ENCODE data around the gene PTGER3. TPM values are rescaled to one million over a fixed set of nuclear protein-coding genes. Genes with fewer than 3 reads are reported as not detected.
A peak's percentile ranks its signal among the peaks of the same experiment; 100 is the strongest.

The PTGER3 gene
- total and polyA plus RNA-seq, 4 experiments from 2014 or later: 0.20 TPM; not detected in 3

DNA sequence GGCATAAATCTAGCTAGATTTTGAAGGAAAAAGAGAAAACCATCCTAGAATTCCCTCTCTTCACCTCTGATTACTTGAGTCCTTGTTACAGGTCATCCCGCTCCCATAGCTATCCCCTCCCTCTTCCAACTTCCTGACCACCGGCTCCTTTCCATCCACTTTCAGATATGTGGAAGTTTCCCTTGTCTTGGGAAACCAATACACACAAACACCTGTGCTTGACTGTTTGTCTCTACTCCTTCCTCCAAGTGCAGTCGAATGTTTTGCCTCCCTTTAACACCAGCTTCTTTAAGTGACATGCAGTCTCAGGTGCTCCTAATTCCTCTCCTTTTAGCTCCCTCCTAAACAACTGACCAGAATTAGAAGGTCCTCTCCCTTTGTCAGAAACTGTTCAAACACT lies 70.0 kb downstream of the PTGER3 start:
- peaks cover 0 to 3% (median 0%) of the 10 kb centered on the region in 8 donors for H3K9me3 Mint-ChIP-seq
- no peaks in the 10 kb centered on the region for H3K36me3 Mint-ChIP-seq
- Histone ChIP-seq H3K4me1 (ENCODE audit: insufficient read depth, low read length) (no peaks in the 10 kb centered on the region), H3K27me3 (ENCODE audit: insufficient read depth, low read length) (no peaks in the 10 kb centered on the region), H3K9me3 (ENCODE audit: control insufficient read depth in 1 of 2, low read length in 2 of 2) (no peaks in the 10 kb centered on the region), H3K27ac (ENCODE audit: low read depth, low read length) (no peak overlapping the region), H3K4me3 (ENCODE audit: low read length in 2 of 2) (no peak overlapping the region), H3K36me3 (ENCODE audit: insufficient read depth, low read length) (no peaks in the 10 kb centered on the region)
- no peaks in the 10 kb centered on the region for H3K4me1 Mint-ChIP-seq
- peaks cover 6 to 12% of the 10 kb centered on the region in 2 donors for H3K27me3 Mint-ChIP-seq
- no peak overlapping the region for H3K4me3 Mint-ChIP-seq
- no peak for DNase-seq
- intact Hi-C loops (cut with micrococcal nuclease): no loop called here
- POLR2A ChIA-PET (ENCODE audit: partially characterized antibody): no interaction called here
- peak overlapping the region in 1 of 7 donors; percentile 88 for H3K27ac Mint-ChIP-seq
- CTCF ChIA-PET (ENCODE audit: partially characterized antibody): no interaction called here

DNA sequence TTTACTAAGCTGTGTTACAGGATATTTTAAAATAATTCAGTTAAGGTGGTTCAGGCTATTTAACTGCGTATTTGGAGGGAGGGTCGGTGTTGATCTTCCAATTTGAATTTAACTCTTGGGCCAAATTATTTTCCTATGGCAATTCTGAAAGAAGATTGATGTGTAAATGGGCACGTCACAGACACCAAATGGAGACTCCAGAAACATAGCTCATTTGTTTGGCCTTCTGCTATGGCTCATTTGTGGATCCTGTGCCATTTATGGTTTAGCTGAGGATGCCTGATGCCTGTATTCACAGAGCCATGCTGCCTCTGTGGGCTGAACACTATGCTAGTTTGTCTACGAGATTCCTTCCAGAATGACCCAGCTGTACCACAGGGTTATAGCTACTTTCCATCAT lies 70.6 kb downstream of the PTGER3 start:
- CTCF ChIA-PET (ENCODE audit: partially characterized antibody): no interaction called here
- H3K9me3 Mint-ChIP-seq: peaks cover 0 to 3% (median 0%) of the 10 kb centered on the region in 8 donors

DNA sequence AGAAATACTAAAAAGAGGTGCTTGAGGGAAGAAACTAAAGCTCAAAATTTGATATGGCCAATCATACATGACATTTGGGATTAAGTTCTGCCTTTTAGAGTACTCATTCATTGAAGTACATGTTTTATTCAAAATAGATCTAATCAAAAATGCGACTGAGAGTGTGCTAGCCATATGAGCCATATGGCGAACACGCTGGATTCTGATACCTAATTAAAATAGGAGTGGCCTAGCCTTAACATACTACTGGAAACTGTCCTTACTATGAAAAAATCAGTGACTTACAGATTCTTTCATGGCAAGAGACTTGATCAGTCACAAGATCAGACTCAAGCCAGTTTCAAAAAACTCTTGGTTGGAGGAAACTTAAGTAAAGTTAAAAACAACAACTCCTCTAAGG lies 73.9 kb downstream of the PTGER3 start:
- H3K4me3 ChIP-seq (ENCODE audit: low read length in 2 of 2): no peak overlapping the region

More for the DNA sequence above, 70.6 kb downstream of the PTGER3 start:
- H3K27ac ChIP-seq (ENCODE audit: low read depth, low read length): no peak overlapping the region
- POLR2A ChIA-PET (ENCODE audit: partially characterized antibody): no interaction called here
- H3K9me3 ChIP-seq (ENCODE audit: control insufficient read depth in 1 of 2, low read length in 2 of 2): no peaks in the 10 kb centered on the region
- Mint-ChIP-seq H3K36me3 (no peaks in the 10 kb centered on the region), H3K4me1 (no peaks in the 10 kb centered on the region), H3K27me3 (peaks cover 5 to 11% of the 10 kb centered on the region in 2 donors), H3K4me3 (no peak overlapping the region), H3K27ac (no peak overlapping the region)
- no peaks in the 10 kb centered on the region for H3K4me1 ChIP-seq (ENCODE audit: insufficient read depth, low read length)
- intact Hi-C loops (cut with micrococcal nuclease): no loop called here
- no peaks in the 10 kb centered on the region for H3K36me3 ChIP-seq (ENCODE audit: insufficient read depth, low read length)
- H3K4me3 ChIP-seq (ENCODE audit: low read length in 2 of 2): no peak overlapping the region
- DNase-seq: no peak
- H3K27me3 ChIP-seq (ENCODE audit: insufficient read depth, low read length): no peaks in the 10 kb centered on the region

DNA sequence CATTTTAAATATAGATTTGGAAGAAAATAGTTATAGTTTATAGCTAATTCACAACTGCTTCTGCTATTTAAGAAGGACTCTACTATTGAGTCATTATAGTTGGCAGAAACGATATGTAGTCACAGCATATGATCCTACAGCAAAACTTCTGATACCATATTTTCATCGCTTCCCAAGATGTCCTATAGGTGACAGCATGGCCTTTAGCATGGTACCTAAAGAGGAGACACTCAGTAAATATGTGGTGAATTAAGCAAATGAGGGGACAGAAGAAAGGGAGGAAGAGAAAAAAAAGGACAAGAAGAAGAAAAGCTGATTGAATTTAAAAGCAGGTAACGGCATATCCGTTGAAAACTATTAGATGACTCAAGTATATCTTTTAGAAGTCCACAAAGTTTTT lies 77.2 kb downstream of the PTGER3 start:
- Mint-ChIP-seq H3K4me1 (no peaks in the 10 kb centered on the region), H3K27ac (no peak overlapping the region), H3K36me3 (no peaks in the 10 kb centered on the region), H3K9me3 (peaks cover 0 to 5% (median 0%) of the 10 kb centered on the region in 8 donors), H3K27me3 (peaks cover 1 to 4% of the 10 kb centered on the region in 2 donors), H3K4me3 (no peak overlapping the region)
- no peaks in the 10 kb centered on the region for H3K9me3 ChIP-seq (ENCODE audit: control insufficient read depth in 1 of 2, low read length in 2 of 2)
- no peaks in the 10 kb centered on the region for H3K4me1 ChIP-seq (ENCODE audit: insufficient read depth, low read length)
- DNase-seq: no peak
- intact Hi-C loops (cut with micrococcal nuclease): no loop called here
- ChIA-PET CTCF (ENCODE audit: partially characterized antibody) (interaction anchor here (1.0 kb wide), 1 partner anchor 12 kb away, joined by 3 read pairs; no protein-coding TSS in a partner anchor), POLR2A (ENCODE audit: partially characterized antibody) (no interaction called here)
- H3K27me3 ChIP-seq (ENCODE audit: insufficient read depth, low read length): no peaks in the 10 kb centered on the region
- no peaks in the 10 kb centered on the region for H3K36me3 ChIP-seq (ENCODE audit: insufficient read depth, low read length)
- no peak overlapping the region for H3K4me3 ChIP-seq (ENCODE audit: low read length in 2 of 2)
- H3K27ac ChIP-seq (ENCODE audit: low read depth, low read length): no peak overlapping the region

More for the DNA sequence above, 73.9 kb downstream of the PTGER3 start:
- Mint-ChIP-seq H3K27me3 (peaks cover 2 to 8% of the 10 kb centered on the region in 2 donors), H3K4me3 (no peak overlapping the region), H3K4me1 (no peaks in the 10 kb centered on the region), H3K27ac (no peak overlapping the region), H3K9me3 (peaks cover 0 to 3% (median 0%) of the 10 kb centered on the region in 8 donors), H3K36me3 (no peaks in the 10 kb centered on the region)
- DNase-seq: no peak
- Histone ChIP-seq H3K4me1 (ENCODE audit: insufficient read depth, low read length) (no peaks in the 10 kb centered on the region), H3K36me3 (ENCODE audit: insufficient read depth, low read length) (no peaks in the 10 kb centered on the region), H3K27ac (ENCODE audit: low read depth, low read length) (no peak overlapping the region), H3K27me3 (ENCODE audit: insufficient read depth, low read length) (no peaks in the 10 kb centered on the region), H3K9me3 (ENCODE audit: control insufficient read depth in 1 of 2, low read length in 2 of 2) (no peaks in the 10 kb centered on the region)
- POLR2A ChIA-PET (ENCODE audit: partially characterized antibody): no interaction called here
- CTCF ChIA-PET (ENCODE audit: partially characterized antibody): no interaction called here
- intact Hi-C loops (cut with micrococcal nuclease): no loop called here

DNA sequence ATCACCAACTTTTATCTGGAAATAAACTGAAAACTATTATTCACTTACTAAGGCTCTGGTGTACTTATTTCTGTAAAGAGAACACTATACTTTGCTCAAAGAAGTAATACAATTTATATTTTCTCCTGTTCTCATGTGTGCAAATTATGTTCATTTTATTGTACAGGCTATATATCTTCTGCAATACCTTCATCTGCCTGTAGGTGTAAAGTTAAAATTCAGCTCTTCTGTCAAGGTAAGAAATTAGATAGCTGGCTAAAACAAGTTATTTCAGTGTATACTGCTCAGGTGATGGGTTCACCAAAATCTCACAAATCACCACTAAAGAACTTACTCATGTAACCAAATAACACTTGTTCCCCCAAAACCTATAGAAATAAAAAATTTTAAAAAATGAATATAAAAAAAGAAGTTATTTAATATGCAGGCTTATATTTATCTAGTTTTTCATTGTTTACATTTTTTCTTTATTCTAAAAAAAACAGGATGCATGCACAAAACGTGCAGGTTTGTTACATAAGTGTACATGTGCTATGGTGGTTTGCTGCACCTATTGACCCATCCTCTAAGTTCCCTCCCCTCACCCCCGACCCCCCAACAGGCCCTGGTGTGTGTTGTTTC lies 81.5 kb downstream of the PTGER3 start:
- POLR2A ChIA-PET (ENCODE audit: partially characterized antibody): no interaction called here

DNA sequence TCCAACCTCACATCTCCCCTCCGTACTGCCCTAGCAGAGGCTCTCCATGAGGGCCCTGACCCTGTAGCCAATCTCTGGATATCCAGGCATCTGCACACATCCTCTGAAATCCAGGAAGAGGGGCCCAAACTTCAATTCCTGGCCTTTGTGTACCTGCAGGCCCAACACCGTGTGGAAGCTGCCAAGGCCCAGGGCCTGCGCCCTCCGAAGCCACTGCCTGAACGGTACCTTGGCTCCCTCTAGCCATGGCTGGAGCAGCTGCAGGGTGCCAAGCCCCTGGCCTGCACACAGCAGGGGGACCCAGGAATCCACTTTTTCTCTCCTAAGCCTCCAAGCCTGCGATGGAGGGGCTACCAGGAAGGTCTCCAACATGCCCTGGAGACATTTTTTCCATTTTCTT lies 84.2 kb downstream of the PTGER3 start:
- Mint-ChIP-seq H3K27ac (no peak overlapping the region), H3K9me3 (peaks cover 0 to 6% (median 2%) of the 10 kb centered on the region in 8 donors), H3K4me3 (no peak overlapping the region), H3K4me1 (no peaks in the 10 kb centered on the region), H3K36me3 (no peaks in the 10 kb centered on the region), H3K27me3 (peaks cover 6 to 9% of the 10 kb centered on the region in 2 donors)
- CTCF ChIA-PET (ENCODE audit: partially characterized antibody): no interaction called here
- intact Hi-C loops (cut with micrococcal nuclease): no loop called here
- no peak for DNase-seq
- H3K4me1 ChIP-seq (ENCODE audit: insufficient read depth, low read length): no peaks in the 10 kb centered on the region
- H3K9me3 ChIP-seq (ENCODE audit: control insufficient read depth in 1 of 2, low read length in 2 of 2): no peaks in the 10 kb centered on the region
- H3K36me3 ChIP-seq (ENCODE audit: insufficient read depth, low read length): no peaks in the 10 kb centered on the region
- no peak overlapping the region for H3K4me3 ChIP-seq (ENCODE audit: low read length in 2 of 2)
- H3K27me3 ChIP-seq (ENCODE audit: insufficient read depth, low read length): no peaks in the 10 kb centered on the region
- POLR2A ChIA-PET (ENCODE audit: partially characterized antibody): no interaction called here
- H3K27ac ChIP-seq (ENCODE audit: low read depth, low read length): no peak overlapping the region

More for the DNA sequence above, 81.5 kb downstream of the PTGER3 start:
- Mint-ChIP-seq H3K4me1 (no peaks in the 10 kb centered on the region), H3K27ac (no peak overlapping the region), H3K9me3 (peaks cover 0 to 5% (median under 1%) of the 10 kb centered on the region in 8 donors), H3K27me3 (peaks cover 6 to 9% of the 10 kb centered on the region in 2 donors), H3K4me3 (no peak overlapping the region), H3K36me3 (no peaks in the 10 kb centered on the region)
- Histone ChIP-seq H3K9me3 (ENCODE audit: control insufficient read depth in 1 of 2, low read length in 2 of 2) (no peaks in the 10 kb centered on the region), H3K4me3 (ENCODE audit: low read length in 2 of 2) (no peak overlapping the region), H3K27me3 (ENCODE audit: insufficient read depth, low read length) (no peaks in the 10 kb centered on the region), H3K36me3 (ENCODE audit: insufficient read depth, low read length) (no peaks in the 10 kb centered on the region), H3K27ac (ENCODE audit: low read depth, low read length) (no peak overlapping the region), H3K4me1 (ENCODE audit: insufficient read depth, low read length) (no peaks in the 10 kb centered on the region)
- CTCF ChIA-PET (ENCODE audit: partially characterized antibody): no interaction called here
- intact Hi-C loops (cut with micrococcal nuclease): no loop called here
- DNase-seq: no peak

DNA sequence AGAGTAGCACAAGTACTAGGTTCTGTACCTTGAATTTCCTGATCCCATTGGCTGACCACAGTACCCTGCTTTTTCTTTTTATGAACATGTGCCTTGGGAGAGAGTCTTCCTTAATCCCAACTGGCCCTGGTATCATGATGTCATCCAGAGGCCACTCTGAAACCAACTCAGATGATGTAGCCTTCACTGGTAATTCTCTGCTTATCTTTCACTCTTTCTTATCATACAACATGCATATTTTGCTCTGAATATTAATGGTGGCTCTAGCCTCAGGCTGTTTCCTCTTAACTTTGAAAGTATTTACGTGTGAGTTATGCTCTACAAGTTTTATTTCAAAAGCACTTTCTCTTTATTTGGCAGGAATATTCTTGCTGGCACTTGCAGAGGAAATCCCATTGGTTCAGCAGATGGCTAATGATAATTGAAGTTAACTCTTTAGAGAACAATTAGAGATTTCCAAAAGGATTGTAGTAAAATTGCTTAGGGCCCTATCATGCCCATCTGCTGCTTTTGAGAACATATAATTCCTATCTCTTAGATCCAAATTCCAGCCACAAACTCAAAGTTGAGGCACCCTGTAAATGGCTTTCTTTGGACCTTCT lies 86.1 kb downstream of the PTGER3 start:
- peaks cover 5 to 6% of the 10 kb centered on the region in 2 donors for H3K27me3 Mint-ChIP-seq
- H3K4me1 Mint-ChIP-seq: no peaks in the 10 kb centered on the region
- H3K36me3 Mint-ChIP-seq: no peaks in the 10 kb centered on the region
- no peak for DNase-seq
- no peaks in the 10 kb centered on the region for H3K27me3 ChIP-seq (ENCODE audit: insufficient read depth, low read length)
- no peaks in the 10 kb centered on the region for H3K4me1 ChIP-seq (ENCODE audit: insufficient read depth, low read length)
- H3K27ac ChIP-seq (ENCODE audit: low read depth, low read length): no peak overlapping the region
- no peak overlapping the region for H3K4me3 Mint-ChIP-seq
- intact Hi-C loops (cut with micrococcal nuclease): no loop called here
- ChIA-PET CTCF (ENCODE audit: partially characterized antibody) (no interaction called here), POLR2A (ENCODE audit: partially characterized antibody) (no interaction called here)
- no peaks in the 10 kb centered on the region for H3K36me3 ChIP-seq (ENCODE audit: insufficient read depth, low read length)
- no peaks in the 10 kb centered on the region for H3K9me3 ChIP-seq (ENCODE audit: control insufficient read depth in 1 of 2, low read length in 2 of 2)
- no peak overlapping the region for H3K4me3 ChIP-seq (ENCODE audit: low read length in 2 of 2)
- H3K9me3 Mint-ChIP-seq: peaks cover 0 to 5% (median 2%) of the 10 kb centered on the region in 8 donors
- no peak overlapping the region for H3K27ac Mint-ChIP-seq
